GM19035 (cell line): Measurements from ENCODE around the gene FHIP1B.

Experiments
- ATAC-seq: cut with Tn5 transposase; IDR thresholded peaks from one replicate; pipeline ENCODE4 v1.9.1; 2021; ENCODE audit not compliant: unreplicated experiment

FHIP1B gene

DNA sequence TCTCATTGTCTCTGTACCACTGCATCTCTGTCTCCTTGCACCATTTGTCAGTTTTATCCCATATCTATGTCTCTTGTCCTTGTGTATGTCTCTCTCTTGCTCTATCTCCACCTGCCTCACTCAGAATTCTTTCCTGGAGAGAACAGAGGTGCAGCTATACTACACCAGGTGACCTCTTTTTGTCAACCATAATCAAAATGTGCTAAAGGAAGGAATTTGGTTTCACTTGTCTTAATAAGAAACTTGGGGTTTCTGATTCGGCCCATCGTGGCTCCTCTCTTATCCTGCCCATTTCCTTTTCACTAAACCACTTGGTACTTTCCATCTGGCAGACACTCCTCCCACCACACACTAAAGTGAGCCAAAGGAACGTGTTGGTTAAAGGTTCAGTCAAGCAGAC, 31.1 kb downstream of the FHIP1B start:
- ATAC-seq: no peak

DNA sequence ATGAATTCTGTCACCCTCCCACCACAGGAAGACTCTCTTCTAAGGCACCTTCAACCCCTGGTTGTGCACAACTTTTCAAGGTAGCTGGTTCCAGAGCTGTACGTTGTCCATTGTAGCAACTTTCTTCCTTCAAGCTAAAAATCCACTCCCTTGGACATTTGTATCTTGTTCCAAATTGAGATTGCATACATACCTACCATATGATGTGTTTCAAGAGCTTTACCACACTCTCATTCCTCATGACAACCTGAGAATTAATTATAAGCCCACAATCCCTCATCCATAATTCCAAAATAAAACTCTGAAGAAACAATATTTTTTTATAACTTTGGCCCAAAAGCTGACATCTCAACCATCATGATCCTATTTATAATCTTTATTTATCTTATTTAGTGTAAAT, 32.4 kb downstream of the FHIP1B start:
- ATAC-seq: no peak

DNA sequence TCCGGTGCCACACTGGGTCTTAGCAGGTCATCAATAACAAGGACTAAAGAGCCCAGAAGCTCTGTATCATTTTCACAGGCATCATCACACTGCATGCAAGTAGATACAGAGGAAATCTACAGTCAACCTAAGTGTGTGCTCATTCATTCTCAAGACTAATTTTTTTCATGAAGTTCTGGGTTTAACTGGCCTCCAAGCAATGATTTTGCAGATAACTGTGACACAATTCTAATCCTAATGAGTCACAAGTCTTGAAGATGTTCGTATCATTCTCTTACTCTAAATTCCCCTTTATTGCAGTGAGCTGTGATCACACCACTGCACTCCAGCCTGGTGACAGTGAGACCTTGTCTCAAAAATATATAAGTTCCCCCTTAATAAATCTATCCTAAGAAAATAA, 33.0 kb downstream of the FHIP1B start:
- ATAC-seq: no peak

GRCh38 chr11:6200975-6201374, 33.5 kb downstream of the FHIP1B start:
- ATAC-seq: no peak

- no peak for ATAC-seq
These were observed 35.1 kb downstream of the FHIP1B start, which contains the start of gene OR52W1 for GRCh38 chr11:6199174-6199810. Gene OR52W1, plus strand, starts transcription at chr11:6199224. Its CDS starts 0 bp downstream, at chr11:6199224.

- no peak for ATAC-seq
These were observed 36.8 kb downstream of the FHIP1B start for GRCh38 chr11:6197466-6198200.

- no peak for ATAC-seq
These were observed 38.0 kb downstream of the FHIP1B start for GRCh38 chr11:6196396-6196795.

- ATAC-seq: no peak
These were observed 40.3 kb downstream of the FHIP1B start for GRCh38 chr11:6194065-6194581.

DNA sequence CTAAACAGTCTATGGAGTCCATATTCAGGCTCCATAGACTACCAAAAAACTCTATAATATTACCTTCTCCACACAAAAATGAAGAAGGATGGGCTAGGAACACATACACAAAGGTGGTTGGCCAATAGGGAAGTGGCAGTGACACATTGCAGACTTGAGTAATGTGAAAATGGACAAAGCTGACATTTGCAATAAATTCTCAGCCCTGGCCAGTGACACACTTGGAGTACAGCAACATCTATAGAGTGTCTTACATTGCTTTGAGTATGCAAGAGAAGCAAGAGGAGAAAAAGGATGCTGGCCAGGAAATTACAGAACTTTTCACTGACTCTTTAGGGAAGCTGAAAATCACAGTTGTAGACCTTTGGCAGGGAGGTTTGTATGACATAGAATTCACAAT, 42.7 kb downstream of the FHIP1B start:
- no peak for ATAC-seq

DNA sequence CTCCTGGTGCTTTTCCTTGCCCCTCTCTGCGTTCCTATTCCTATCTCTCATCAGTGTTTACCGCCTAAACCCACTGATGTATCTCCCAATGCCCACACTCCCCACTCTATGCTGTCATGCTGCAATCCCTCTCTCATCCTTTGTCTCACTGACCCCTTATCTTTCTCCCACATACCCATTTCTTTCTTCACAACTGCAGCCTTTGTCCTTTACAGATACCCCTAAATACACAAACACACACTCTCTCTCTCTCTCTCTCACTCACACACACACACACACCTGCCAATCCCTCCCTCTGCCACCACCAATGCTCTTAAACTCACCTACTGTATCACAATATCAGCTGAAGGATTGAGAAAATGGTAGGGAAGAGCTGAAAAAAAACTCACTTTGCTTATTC, 59.0 kb downstream of the FHIP1B start:
- ATAC-seq: no peak

- ATAC-seq: no peak
These were observed 64.2 kb downstream of the FHIP1B start, which contains the start of gene OR52B2 for GRCh38 chr11:6170226-6170625. Gene OR52B2, minus strand, starts transcription at chr11:6170326. Its CDS starts 0 bp downstream, at chr11:6170326.
